GM12874 (cell line): ENCODE data around the gene XRCC3.

Experiments used
- CTCF ChIP-seq: IDR thresholded peaks from 2 replicates; pipeline ENCODE4 v1.5.1; 2011; ENCODE audit warnings: low read depth, mild to moderate bottlenecking, control low read depth, low read length, moderate library complexity; ENCODE audit not compliant: insufficient read depth

The XRCC3 gene

GRCh38 chr14:103696466-103697071 lies 18.7 kb downstream of the XRCC3 start:
- TF ChIP-seq CTCF: no peak

GRCh38 chr14:103696070-103696402 lies 19.2 kb downstream of the XRCC3 start:
- no peak for TF ChIP-seq CTCF

- TF ChIP-seq CTCF: no peak
Measured at GRCh38 chr14:103695296-103696069, 19.8 kb downstream of the XRCC3 start.

- no peak for TF ChIP-seq CTCF
Measured at GRCh38 chr14:103694572-103695026, 20.7 kb downstream of the XRCC3 start.

GRCh38 chr14:103693515-103693914 lies 21.7 kb downstream of the XRCC3 start:
- TF ChIP-seq CTCF: no peak

GRCh38 chr14:103692871-103693270 lies 22.4 kb downstream of the XRCC3 start:
- TF ChIP-seq CTCF: no peak

GRCh38 chr14:103692159-103692558 lies 23.1 kb downstream of the XRCC3 start:
- TF ChIP-seq CTCF: no peak
